Left lung (tissue), 10 donors: Measurements from ENCODE around the gene CHAMP1. TPM values are rescaled to one million over a fixed set of nuclear protein-coding genes. Genes with fewer than 3 reads are reported as not detected.

ENCODE experiments used
- ATAC-seq: fragments of 200-7000 bp; cut with Tn5 transposase; one replicate; pipeline ENCODE4 v1.9.1; 2020; ENCODE audit warnings: moderate library complexity
- DNase-seq, 4 donors: peaks; one replicate each; pipeline ENCODE4 v3.0.0-alpha.2; 2013 to 2020
- H3K27ac ChIP-seq, 2 donors: fragments of 200-600 bp; sonication (generic) in 1 of 2; one replicate each; pipeline versions ENCODE4 v1.5.0 to v1.8.0; 2020 to 2021
- H3K27me3 ChIP-seq, 2 donors: fragments of 200-600 bp; sonication (generic) in 1 of 2; one replicate each; pipeline versions ENCODE4 v1.5.0 to v1.8.0; 2020 to 2021
- H3K36me3 ChIP-seq, 2 donors: fragments of 200-600 bp; sonication (generic) in 1 of 2; one replicate each; pipeline versions ENCODE4 v1.5.0 to v1.8.0; 2020 to 2021
- H3K4me1 ChIP-seq, 2 donors: fragments of 200-600 bp; one replicate each; pipeline ENCODE4 v1.8.0; 2021
- H3K4me3 ChIP-seq, 2 donors: fragments of 200-600 bp; sonication (generic) in 1 of 2; one replicate each; pipeline versions ENCODE4 v1.5.0 to v1.8.0; 2020 to 2021; ENCODE audit warnings: mild to moderate bottlenecking in 1 of 2
- H3K9me3 ChIP-seq, 2 donors: fragments of 200-600 bp; sonication (generic) in 1 of 2; one replicate each; pipeline versions ENCODE4 v1.5.0 to v1.8.0; 2020 to 2021
- CTCF ChIP-seq, 2 donors: fragments of 200-600 bp; sonication (generic) in 1 of 2; IDR thresholded peaks; one replicate each; pipeline versions ENCODE4 v1.5.0 to v1.8.0; 2021; ENCODE audit warnings: antibody characterized with exemption in 2 of 2
- intact Hi-C, 2 donors: fragments of 100-400 bp; cut with DNase I; formaldehyde crosslinking; loops; one replicate each; pipeline versions ENCODE4 v1.11.2 to v1.14.2; 2022
- polyA plus RNA-seq, 6 donors: library from polyadenylated mRNA; unstranded; fragments of 120-200 nt; gene quantifications; one replicate each; pipeline ENCODE4 v1.2.1, GENCODE V29; 2013; ENCODE audit not compliant: insufficient read length in 6 of 6
- total RNA-seq, 2 donors: library from RNA; stranded (reverse); fragmentation: NEBNext Ultra II Directional; extraction: Animal tissue kit (Norgen Biotek cat#: 25700); gene quantifications; one replicate each; pipeline ENCODE4 v1.2.1, GENCODE V29; 2021
- donor health status: DM: no; HTN: yes; CAD: no.
- donor health status: DM: no; HTN: no; CAD: no.

Gene CHAMP1
- total and polyA plus RNA-seq, 8 donors = 20.9 to 32.4 (median 28.1) TPM

- TF ChIP-seq CTCF (IDR thresholded peaks at IDR 0.05) = no peak
- no peaks in the 10 kb centered on the region for H3K27me3 ChIP-seq
- H3K4me3 ChIP-seq = no peak overlapping the region
- peaks cover 0 to 45% of the 10 kb centered on the region in 2 donors for H3K36me3 ChIP-seq
- intact Hi-C loops = no loop called here
- DNase-seq = no peak
- peaks cover 9 to 40% of the 10 kb centered on the region in 2 donors for H3K4me1 ChIP-seq
- H3K9me3 ChIP-seq = no peaks in the 10 kb centered on the region
- H3K27ac ChIP-seq = no peak overlapping the region
- no peak for ATAC-seq
Observed at GRCh38 chr13:114321256-114321655, 7.0 kb downstream of the CHAMP1 start.

GRCh38 chr13:114323349-114323748, 9.0 kb downstream of the CHAMP1 start:
- intact Hi-C loops = no loop called here
- H3K27ac ChIP-seq = no peak overlapping the region
- peaks cover 0 to 55% of the 10 kb centered on the region in 2 donors for H3K36me3 ChIP-seq
- no peak overlapping the region for H3K4me3 ChIP-seq
- H3K4me1 ChIP-seq = peaks cover 9 to 24% of the 10 kb centered on the region in 2 donors
- ATAC-seq (no peak), DNase-seq (no peak)
- H3K9me3 ChIP-seq = no peaks in the 10 kb centered on the region
- no peaks in the 10 kb centered on the region for H3K27me3 ChIP-seq
- no peak for TF ChIP-seq CTCF (IDR thresholded peaks at IDR 0.05)

- Histone ChIP-seq H3K27ac (no peak overlapping the region), H3K4me3 (no peak overlapping the region), H3K9me3 (no peaks in the 10 kb centered on the region), H3K36me3 (peaks cover 0 to 65% of the 10 kb centered on the region in 2 donors), H3K4me1 (peaks cover 9 to 15% of the 10 kb centered on the region in 2 donors), H3K27me3 (no peaks in the 10 kb centered on the region)
- no peak for TF ChIP-seq CTCF (IDR thresholded peaks at IDR 0.05)
- DNase-seq = no peak
- no peak for ATAC-seq
- intact Hi-C loops = no loop called here
Observed at GRCh38 chr13:114324334-114324733, 10.0 kb downstream of the CHAMP1 start.

- DNase-seq (no peak), ATAC-seq (peak; percentile 30)
- intact Hi-C loops = no loop called here
- H3K4me1 ChIP-seq = peaks cover 9 to 13% of the 10 kb centered on the region in 2 donors
- no peaks in the 10 kb centered on the region for H3K27me3 ChIP-seq
- no peak for TF ChIP-seq CTCF (IDR thresholded peaks at IDR 0.05)
- peaks cover 0 to 69% of the 10 kb centered on the region in 2 donors for H3K36me3 ChIP-seq
- no peaks in the 10 kb centered on the region for H3K9me3 ChIP-seq
- no peak overlapping the region for H3K4me3 ChIP-seq
- H3K27ac ChIP-seq = peak overlapping the region in 1 of 2 donors; percentile 7
Observed at GRCh38 chr13:114325729-114326128, 11.4 kb downstream of the CHAMP1 start.

- no peak for TF ChIP-seq CTCF (IDR thresholded peaks at IDR 0.05)
- Histone ChIP-seq H3K36me3 (peaks cover 0 to 48% of the 10 kb centered on the region in 2 donors), H3K4me3 (no peak overlapping the region), H3K4me1 (peaks cover 9 to 13% of the 10 kb centered on the region in 2 donors), H3K27me3 (no peaks in the 10 kb centered on the region), H3K27ac (no peak overlapping the region), H3K9me3 (no peaks in the 10 kb centered on the region)
- DNase-seq = no peak
- ATAC-seq = no peak
- intact Hi-C loops = no loop called here
Observed at GRCh38 chr13:114328034-114328433, 13.7 kb downstream of the CHAMP1 start.
